Measurements from ENCODE around the gene GALNT18.

Gene GALNT18

DNA sequence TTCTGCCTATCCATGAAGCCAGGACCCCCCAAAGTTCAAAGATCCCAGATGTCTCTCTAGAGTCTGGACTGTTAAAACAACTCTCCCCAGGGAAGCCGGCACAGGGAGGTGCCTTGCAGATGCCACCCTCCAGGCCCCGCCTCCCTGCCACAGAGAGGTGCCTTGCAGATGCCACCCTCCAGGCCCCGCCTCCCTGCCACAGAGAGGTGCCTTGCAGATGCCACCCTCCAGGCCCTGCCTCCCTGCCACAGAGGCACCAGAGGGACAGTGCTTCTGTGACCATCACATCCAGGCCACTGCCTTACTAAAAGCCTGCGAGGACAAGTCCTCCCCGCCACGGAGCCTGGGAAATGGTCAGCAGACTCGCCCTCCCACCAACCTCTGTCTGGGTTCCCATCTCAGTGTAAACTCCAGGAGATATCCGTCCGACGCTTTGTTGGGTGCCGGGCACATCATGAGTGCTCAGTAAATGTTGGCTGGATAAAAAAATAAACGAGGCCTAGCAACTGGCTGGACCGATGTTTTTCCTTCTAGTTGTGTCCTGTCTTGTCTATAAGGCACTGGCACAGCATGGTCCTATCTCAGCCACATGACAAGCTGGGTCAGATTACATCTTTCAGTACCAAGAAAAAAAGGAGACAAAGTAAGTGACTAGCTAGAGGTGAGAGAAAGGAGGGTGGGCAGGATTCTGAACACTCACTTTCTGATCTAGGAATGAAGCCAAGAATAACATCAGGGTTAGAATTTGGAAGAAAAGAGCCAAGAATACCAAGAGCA lies 177.6 kb downstream of the GALNT18 start:
- Mint-ChIP-seq H3K27ac (no peak overlapping the region), H3K27me3 (peaks cover 8% of the 10 kb centered on the region), H3K4me3 (no peak overlapping the region), H3K36me3 (no peaks in the 10 kb centered on the region), H3K9me3 (peaks cover 4% of the 10 kb centered on the region), H3K4me1 (no peaks in the 10 kb centered on the region)
- DNase-seq (ENCODE audit: low spot score in 2 of 2) (no peak), ATAC-seq (ENCODE audit: low read depth) (no peak)

DNA sequence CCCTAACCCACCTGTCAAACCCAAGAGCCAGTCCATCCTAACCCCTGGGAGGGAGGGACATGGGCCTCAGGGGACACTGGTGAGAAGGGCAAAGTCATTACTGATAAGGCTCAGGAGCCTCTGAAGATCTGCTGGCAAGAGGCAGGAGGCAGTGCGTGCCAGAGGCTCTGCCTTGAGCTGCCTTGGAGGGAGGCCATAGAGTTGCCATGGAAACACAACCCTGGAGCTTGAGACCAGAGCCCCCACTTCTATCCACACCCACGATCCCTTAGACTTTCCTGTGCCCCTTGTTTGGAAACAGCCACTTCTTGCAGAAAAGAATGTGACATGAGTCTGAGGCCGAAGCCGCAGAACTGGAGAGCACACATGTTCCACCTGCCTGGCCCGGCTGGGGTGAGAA lies 179.0 kb downstream of the GALNT18 start:
- no peak for ATAC-seq (ENCODE audit: low read depth)
- no peak for DNase-seq (ENCODE audit: low spot score in 2 of 2)
- Mint-ChIP-seq H3K9me3 (peaks cover 4% of the 10 kb centered on the region), H3K36me3 (no peaks in the 10 kb centered on the region), H3K4me3 (no peak overlapping the region), H3K4me1 (no peaks in the 10 kb centered on the region), H3K27me3 (peaks cover 6% of the 10 kb centered on the region), H3K27ac (no peak overlapping the region)

DNA sequence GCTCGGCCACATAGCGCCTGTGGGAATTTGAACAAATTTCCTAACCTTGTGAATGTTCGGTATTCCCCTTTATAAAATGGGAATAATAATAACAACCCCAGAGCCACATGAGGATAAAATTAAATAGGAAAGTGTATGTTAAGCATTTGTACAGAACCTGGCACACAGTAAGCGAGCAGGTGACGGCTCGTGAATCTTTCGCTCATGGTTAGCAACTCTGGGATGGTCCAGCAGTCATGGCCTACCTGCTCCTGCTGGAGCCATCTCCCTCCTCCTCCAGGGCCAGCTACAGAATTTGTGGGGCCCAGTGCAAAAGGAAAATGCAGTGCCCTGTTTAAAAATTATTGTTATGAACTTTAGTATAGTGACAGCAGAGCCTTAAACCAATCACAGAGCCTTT lies 180.3 kb downstream of the GALNT18 start:
- DNase-seq (ENCODE audit: low spot score in 2 of 2) (no peak), ATAC-seq (ENCODE audit: low read depth) (no peak)
- no peak overlapping the region for H3K4me3 Mint-ChIP-seq
- H3K9me3 Mint-ChIP-seq = no peaks in the 10 kb centered on the region
- H3K27me3 Mint-ChIP-seq = peaks cover 1% of the 10 kb centered on the region
- no peak overlapping the region for H3K27ac Mint-ChIP-seq
- no peaks in the 10 kb centered on the region for H3K36me3 Mint-ChIP-seq
- no peaks in the 10 kb centered on the region for H3K4me1 Mint-ChIP-seq

DNA sequence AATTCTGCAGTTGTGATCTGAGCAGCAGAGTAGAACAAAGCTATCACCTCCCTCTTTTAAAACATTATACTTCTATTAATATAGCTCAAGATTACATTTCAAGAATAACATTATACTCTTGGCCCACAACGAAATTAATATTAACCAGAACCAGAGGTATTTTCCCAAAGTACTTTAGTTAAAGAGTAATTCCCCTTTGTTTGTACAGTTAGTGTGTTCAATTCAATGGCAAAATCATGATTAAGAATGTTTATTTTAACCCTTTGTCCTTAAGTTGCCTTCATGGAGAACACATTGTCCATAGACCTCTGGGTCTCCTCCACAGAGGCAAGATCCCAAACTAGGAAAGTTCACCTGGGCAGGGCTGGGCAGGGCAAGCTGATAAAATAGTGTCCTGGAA lies 180.7 kb downstream of the GALNT18 start:
- no peak overlapping the region for H3K4me3 Mint-ChIP-seq
- H3K27me3 Mint-ChIP-seq = no peaks in the 10 kb centered on the region
- no peaks in the 10 kb centered on the region for H3K9me3 Mint-ChIP-seq
- H3K36me3 Mint-ChIP-seq = no peaks in the 10 kb centered on the region
- H3K27ac Mint-ChIP-seq = no peak overlapping the region
- ATAC-seq (ENCODE audit: low read depth) (no peak), DNase-seq (ENCODE audit: low spot score in 2 of 2) (no peak)
- no peaks in the 10 kb centered on the region for H3K4me1 Mint-ChIP-seq

DNA sequence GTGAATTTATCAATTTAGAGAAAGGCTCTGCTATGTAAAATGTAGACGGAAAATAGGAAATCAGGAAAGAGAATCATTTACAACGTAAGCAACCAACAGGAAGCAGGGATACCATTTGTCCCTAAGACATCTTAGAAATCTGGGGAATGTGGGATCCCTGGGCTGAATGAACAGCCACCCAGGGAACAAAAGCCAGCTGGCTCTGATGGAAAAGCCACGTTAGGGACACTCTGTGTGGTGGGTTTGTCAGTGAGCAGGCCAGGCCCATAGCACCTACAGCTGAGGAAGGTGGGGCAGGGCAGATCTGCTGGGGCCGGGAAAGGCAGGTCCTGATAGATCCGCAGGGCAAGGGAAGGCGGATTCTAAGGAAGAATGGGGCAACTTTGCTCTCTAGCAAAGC lies 181.7 kb downstream of the GALNT18 start:
- H3K27me3 Mint-ChIP-seq = no peaks in the 10 kb centered on the region
- no peak overlapping the region for H3K4me3 Mint-ChIP-seq
- no peak overlapping the region for H3K27ac Mint-ChIP-seq
- H3K9me3 Mint-ChIP-seq = no peaks in the 10 kb centered on the region
- no peaks in the 10 kb centered on the region for H3K4me1 Mint-ChIP-seq
- no peak for ATAC-seq (ENCODE audit: low read depth)
- no peaks in the 10 kb centered on the region for H3K36me3 Mint-ChIP-seq
- no peak for DNase-seq (ENCODE audit: low spot score in 2 of 2)

DNA sequence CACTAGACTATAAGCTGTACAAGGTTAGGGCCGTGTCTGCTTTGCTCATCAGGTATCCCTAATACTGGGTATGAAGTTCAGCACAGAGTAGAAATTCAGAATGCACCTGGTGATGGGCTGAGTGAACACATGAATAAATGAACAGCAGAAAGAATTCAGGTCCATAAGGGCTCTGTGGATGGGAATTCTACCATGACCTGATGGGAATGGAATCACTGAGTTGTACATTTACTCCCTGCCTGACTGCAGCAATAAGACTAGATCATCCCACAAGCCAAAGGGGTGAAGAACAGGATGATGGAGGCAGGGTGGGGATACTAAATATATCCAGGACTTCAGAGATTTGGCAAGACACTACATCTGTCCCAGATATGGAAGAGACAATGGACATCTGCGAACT lies 182.2 kb downstream of the GALNT18 start:
- Mint-ChIP-seq H3K36me3 (no peaks in the 10 kb centered on the region), H3K27ac (no peak overlapping the region), H3K4me1 (no peaks in the 10 kb centered on the region), H3K27me3 (no peaks in the 10 kb centered on the region), H3K4me3 (no peak overlapping the region), H3K9me3 (no peaks in the 10 kb centered on the region)
- ATAC-seq (ENCODE audit: low read depth) (no peak), DNase-seq (ENCODE audit: low spot score in 2 of 2) (no peak)

DNA sequence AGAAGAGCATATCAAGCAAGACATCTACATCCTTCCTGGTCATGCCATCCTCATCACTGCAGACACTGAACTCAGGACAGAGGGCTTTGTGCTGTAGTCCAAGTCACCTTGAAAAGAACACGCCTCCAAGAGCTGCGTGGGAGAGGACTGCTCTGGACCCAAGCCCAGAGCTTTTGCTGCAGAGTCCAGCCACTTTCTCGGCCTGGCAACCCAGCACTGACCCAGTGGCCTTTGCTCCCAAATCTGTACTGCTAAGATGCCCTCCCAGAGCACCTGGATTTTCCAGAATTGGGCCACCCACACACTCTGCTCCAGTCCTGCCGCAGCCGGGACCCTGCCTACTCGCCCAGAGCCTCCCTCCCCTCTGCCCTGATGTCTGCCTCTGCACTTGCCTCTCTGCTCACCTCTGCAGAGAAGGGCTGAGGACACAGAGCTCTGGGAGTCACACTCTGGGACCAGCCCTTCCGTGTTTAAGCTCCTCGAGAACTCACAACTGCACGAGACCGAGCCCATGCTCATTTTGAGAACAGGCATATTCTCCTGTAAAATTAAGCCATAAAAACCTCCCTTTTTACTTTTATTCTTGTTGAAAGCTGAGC lies 185.0 kb downstream of the GALNT18 start:
- DNase-seq (ENCODE audit: low spot score in 2 of 2) (no peak), ATAC-seq (ENCODE audit: low read depth) (no peak)
- no peaks in the 10 kb centered on the region for H3K27me3 Mint-ChIP-seq
- no peak overlapping the region for H3K27ac Mint-ChIP-seq
- no peaks in the 10 kb centered on the region for H3K9me3 Mint-ChIP-seq
- no peak overlapping the region for H3K4me3 Mint-ChIP-seq
- H3K4me1 Mint-ChIP-seq = no peaks in the 10 kb centered on the region
- no peaks in the 10 kb centered on the region for H3K36me3 Mint-ChIP-seq

DNA sequence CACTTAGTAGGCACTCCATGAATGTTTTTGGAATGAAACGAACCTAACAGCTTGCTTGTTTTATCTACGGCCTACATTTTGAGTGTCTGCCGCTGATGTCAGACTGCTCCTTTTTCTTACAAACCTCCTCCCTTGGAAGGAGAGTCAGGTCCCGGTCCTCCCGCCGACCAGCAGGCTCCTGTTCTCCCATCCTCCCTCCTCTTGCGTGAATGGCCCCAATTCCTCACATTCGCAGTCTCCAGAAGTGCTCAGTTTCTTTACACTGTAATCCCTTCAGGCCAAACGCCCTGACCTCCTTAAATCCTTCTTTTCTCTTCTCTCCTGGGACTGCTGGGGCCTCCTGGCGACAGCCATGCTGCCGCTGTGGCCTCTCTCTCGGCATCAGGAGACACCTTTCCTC lies 186.2 kb downstream of the GALNT18 start:
- H3K4me1 Mint-ChIP-seq = no peaks in the 10 kb centered on the region

DNA sequence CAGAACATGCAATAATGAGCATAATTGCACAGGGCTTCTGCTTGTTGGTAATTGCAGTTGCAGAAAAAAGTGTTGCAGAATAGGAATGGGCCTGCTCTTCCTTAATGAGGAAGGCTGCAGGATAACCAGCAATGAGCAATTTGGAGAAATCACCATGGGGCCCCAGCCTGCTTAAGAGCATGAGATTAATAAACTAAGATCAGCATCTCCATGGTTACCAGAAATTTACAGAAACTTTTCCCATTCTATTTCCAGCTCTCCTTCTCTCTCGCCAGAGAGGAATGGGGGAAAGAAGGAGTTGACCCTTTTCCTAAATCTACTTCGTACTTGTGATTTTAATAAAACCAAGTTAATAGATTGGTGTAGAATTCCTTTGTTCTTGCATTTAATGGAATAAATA lies 187.8 kb downstream of the GALNT18 start:
- no peaks in the 10 kb centered on the region for H3K27me3 Mint-ChIP-seq
- no peak overlapping the region for H3K27ac Mint-ChIP-seq
- H3K4me3 Mint-ChIP-seq = no peak overlapping the region
- no peaks in the 10 kb centered on the region for H3K36me3 Mint-ChIP-seq
- H3K4me1 Mint-ChIP-seq = no peaks in the 10 kb centered on the region
- DNase-seq (ENCODE audit: low spot score in 2 of 2) (no peak), ATAC-seq (ENCODE audit: low read depth) (no peak)
- no peaks in the 10 kb centered on the region for H3K9me3 Mint-ChIP-seq

More for the DNA sequence above, 186.2 kb downstream of the GALNT18 start:
- H3K27me3 Mint-ChIP-seq = no peaks in the 10 kb centered on the region
- H3K9me3 Mint-ChIP-seq = no peaks in the 10 kb centered on the region
- no peak for DNase-seq (ENCODE audit: low spot score in 2 of 2)
- no peak for ATAC-seq (ENCODE audit: low read depth)
- no peak overlapping the region for H3K27ac Mint-ChIP-seq
- no peak overlapping the region for H3K4me3 Mint-ChIP-seq
- H3K36me3 Mint-ChIP-seq = no peaks in the 10 kb centered on the region

DNA sequence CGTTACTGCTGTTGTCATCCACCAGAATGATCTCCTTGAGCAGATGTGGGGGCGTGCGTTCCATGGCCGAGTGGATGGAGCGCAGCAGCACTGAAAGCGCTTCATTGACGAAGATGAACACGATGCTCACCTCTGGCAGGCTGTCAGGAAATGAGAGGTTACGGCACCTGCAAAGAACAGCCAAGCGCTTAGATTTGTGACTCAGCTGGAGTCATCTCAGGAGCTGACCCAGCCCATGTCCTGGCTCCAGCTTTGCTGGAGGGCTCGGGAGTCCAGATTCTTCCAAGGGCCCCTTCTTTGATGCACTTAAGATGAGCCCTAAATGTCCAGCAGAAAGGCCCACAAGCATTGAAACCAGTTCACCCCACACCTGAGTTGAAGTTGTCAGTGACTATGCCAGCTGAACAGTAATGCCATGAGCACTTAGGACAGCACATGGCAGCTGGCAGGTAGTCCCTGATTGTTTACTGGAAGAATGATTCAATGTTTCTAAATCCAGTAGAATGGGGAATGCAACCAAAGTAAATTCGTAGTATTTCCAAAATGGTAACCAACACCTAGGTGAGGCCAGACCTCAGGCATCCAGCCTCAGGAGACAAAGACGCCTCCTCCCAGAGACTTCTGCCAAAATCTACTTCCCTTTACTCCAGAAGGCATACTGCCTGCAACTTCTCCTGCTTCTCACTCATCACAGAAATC lies 189.0 kb downstream of the GALNT18 start:
- H3K4me1 Mint-ChIP-seq = no peaks in the 10 kb centered on the region
- H3K27me3 Mint-ChIP-seq = no peaks in the 10 kb centered on the region
- ATAC-seq (ENCODE audit: low read depth) (no peak), DNase-seq (ENCODE audit: low spot score in 2 of 2) (no peak)
- H3K27ac Mint-ChIP-seq = no peak overlapping the region
- H3K4me3 Mint-ChIP-seq = no peak overlapping the region
- H3K36me3 Mint-ChIP-seq = no peaks in the 10 kb centered on the region
- H3K9me3 Mint-ChIP-seq = no peaks in the 10 kb centered on the region

DNA sequence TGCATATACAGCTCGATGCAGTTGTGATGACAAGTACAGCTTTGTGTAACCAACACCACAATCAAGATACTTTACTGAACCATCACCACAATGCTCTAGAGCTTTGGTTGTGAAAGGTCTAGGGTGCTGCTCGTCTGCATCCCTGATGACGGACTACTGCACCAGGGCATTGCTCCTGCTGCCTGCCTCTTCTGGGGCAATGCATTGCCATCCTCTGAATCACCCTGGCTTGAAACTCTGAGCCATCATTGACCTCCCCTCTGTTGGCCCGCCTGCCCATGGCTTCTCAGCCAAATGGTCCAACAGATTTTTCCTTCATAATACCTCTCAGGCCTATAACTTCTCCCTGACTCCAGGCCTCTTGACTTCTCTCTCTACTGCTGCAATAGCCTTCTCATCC lies 191.4 kb downstream of the GALNT18 start:
- H3K27me3 Mint-ChIP-seq = no peaks in the 10 kb centered on the region
- H3K4me3 Mint-ChIP-seq = no peak overlapping the region
- no peaks in the 10 kb centered on the region for H3K4me1 Mint-ChIP-seq
- no peaks in the 10 kb centered on the region for H3K36me3 Mint-ChIP-seq
- no peak overlapping the region for H3K27ac Mint-ChIP-seq
- ATAC-seq (ENCODE audit: low read depth) (no peak), DNase-seq (ENCODE audit: low spot score in 2 of 2) (no peak)
- no peaks in the 10 kb centered on the region for H3K9me3 Mint-ChIP-seq

DNA sequence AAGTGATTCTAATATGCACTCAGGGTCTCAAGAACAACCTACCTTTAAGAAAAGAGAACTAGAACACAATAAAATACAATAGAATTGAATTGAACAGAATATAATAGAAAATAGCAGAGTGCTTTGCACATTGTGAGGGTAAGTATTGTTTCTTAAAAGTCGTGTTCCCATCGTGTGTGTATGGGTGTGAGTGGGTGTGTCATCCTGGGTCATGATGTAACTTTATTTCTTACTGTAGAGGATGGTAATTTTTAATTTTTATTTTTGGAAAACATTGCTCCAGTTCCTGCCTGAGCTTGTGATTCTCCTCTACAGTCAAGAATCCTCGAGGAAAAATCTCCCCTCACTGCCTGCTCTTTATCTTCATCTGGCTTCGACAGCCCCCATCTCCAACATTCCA lies 193.1 kb downstream of the GALNT18 start:
- no peaks in the 10 kb centered on the region for H3K27me3 Mint-ChIP-seq
- no peak for DNase-seq (ENCODE audit: low spot score in 2 of 2)
- H3K27ac Mint-ChIP-seq = no peak overlapping the region
- no peak overlapping the region for H3K4me3 Mint-ChIP-seq
- ATAC-seq (ENCODE audit: low read depth) = no peak
- H3K9me3 Mint-ChIP-seq = no peaks in the 10 kb centered on the region
- no peaks in the 10 kb centered on the region for H3K36me3 Mint-ChIP-seq
- no peaks in the 10 kb centered on the region for H3K4me1 Mint-ChIP-seq

DNA sequence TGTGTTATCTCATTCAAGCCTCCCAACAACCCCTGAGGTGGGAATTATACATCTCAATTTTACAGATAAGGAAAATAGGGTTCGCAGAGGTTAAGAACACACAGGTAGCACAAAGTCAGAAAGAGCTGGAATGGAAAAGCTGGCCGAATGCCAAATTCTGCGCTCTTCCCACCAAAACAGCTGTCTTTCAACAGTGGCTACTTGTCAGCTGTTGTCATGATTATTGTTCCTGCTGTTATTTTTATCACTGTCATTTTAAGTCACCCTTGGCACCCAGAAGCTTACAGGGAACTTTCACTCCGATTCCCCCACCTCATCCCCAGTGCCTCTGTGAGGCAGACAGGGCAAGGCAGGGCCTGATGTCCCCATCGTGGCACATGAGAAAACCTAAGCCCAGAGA lies 194.3 kb downstream of the GALNT18 start:
- H3K4me3 Mint-ChIP-seq = no peak overlapping the region
- no peaks in the 10 kb centered on the region for H3K36me3 Mint-ChIP-seq
- H3K27ac Mint-ChIP-seq = no peak overlapping the region
- DNase-seq (ENCODE audit: low spot score in 2 of 2) (no peak), ATAC-seq (ENCODE audit: low read depth) (no peak)
- H3K9me3 Mint-ChIP-seq = no peaks in the 10 kb centered on the region
- H3K4me1 Mint-ChIP-seq = no peaks in the 10 kb centered on the region
- H3K27me3 Mint-ChIP-seq = no peaks in the 10 kb centered on the region

DNA sequence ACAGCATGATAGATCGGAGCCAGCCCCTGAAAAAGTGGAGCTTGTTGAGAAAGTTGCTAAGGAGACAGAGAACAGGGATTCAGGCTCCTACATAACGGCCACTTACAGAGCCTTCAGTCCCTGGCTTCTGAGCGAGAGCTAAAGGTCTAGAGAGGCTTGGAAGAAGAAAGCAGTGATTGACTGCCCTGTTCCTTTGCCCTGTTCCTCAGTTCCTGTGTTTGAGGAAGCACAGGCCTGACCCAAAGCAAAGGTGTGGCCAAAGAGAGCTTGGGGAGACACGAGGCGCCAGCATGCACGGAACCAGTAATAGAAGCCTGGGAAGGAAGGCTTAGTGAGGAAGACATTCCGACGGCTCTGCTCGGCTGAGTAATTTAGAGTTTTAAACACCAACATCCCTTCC lies 194.7 kb downstream of the GALNT18 start:
- H3K4me3 Mint-ChIP-seq = no peak overlapping the region
- no peaks in the 10 kb centered on the region for H3K27me3 Mint-ChIP-seq
- H3K9me3 Mint-ChIP-seq = no peaks in the 10 kb centered on the region
- H3K27ac Mint-ChIP-seq = no peak overlapping the region
- H3K4me1 Mint-ChIP-seq = no peaks in the 10 kb centered on the region
- no peak for DNase-seq (ENCODE audit: low spot score in 2 of 2)
- no peaks in the 10 kb centered on the region for H3K36me3 Mint-ChIP-seq
- ATAC-seq (ENCODE audit: low read depth) = no peak

All from memory B cell (primary cell).